Measurements from ENCODE around the gene ATP8A2.

The ATP8A2 gene

GRCh38 chr13:25384758-25385410, 13.1 kb downstream of the ATP8A2 start:
- no peak for DNase-seq (ENCODE audit: low read depth in 2 of 2)

GRCh38 chr13:25391932-25392331, 20.2 kb downstream of the ATP8A2 start:
- DNase-seq (ENCODE audit: low read depth in 2 of 2), result no peak

GRCh38 chr13:25394402-25395060, 22.8 kb downstream of the ATP8A2 start:
- no peak for DNase-seq (ENCODE audit: low read depth in 2 of 2)

GRCh38 chr13:25397763-25398162, 26.0 kb downstream of the ATP8A2 start:
- no peak for DNase-seq (ENCODE audit: low read depth in 2 of 2)

GRCh38 chr13:25400925-25401324, 29.2 kb downstream of the ATP8A2 start:
- no peak for DNase-seq (ENCODE audit: low read depth in 2 of 2)

- DNase-seq (ENCODE audit: low read depth in 2 of 2), result no peak
Measured at GRCh38 chr13:25401958-25402357, 30.2 kb downstream of the ATP8A2 start.

GRCh38 chr13:25406377-25406776, 34.6 kb downstream of the ATP8A2 start:
- no peak for DNase-seq (ENCODE audit: low read depth in 2 of 2)

- no peak for DNase-seq (ENCODE audit: low read depth in 2 of 2)
Measured at GRCh38 chr13:25409938-25410337, 38.2 kb downstream of the ATP8A2 start.

- no peak for DNase-seq (ENCODE audit: low read depth in 2 of 2)
Measured at GRCh38 chr13:25415241-25415640, 43.5 kb downstream of the ATP8A2 start.

GRCh38 chr13:25417535-25417934, 45.8 kb downstream of the ATP8A2 start:
- DNase-seq (ENCODE audit: low read depth in 2 of 2), result no peak

GRCh38 chr13:25420161-25420560, 48.4 kb downstream of the ATP8A2 start:
- no peak for DNase-seq (ENCODE audit: low read depth in 2 of 2)

GRCh38 chr13:25421612-25422011, 49.8 kb downstream of the ATP8A2 start:
- DNase-seq (ENCODE audit: low read depth in 2 of 2), result no peak

GRCh38 chr13:25422153-25422552, 50.4 kb downstream of the ATP8A2 start:
- DNase-seq (ENCODE audit: low read depth in 2 of 2), result no peak

GRCh38 chr13:25423831-25424230, 52.1 kb downstream of the ATP8A2 start:
- DNase-seq (ENCODE audit: low read depth in 2 of 2), result no peak

- DNase-seq (ENCODE audit: low read depth in 2 of 2), result no peak
Measured at GRCh38 chr13:25429466-25429865, 57.7 kb downstream of the ATP8A2 start.

GRCh38 chr13:25432691-25433090, 60.9 kb downstream of the ATP8A2 start:
- no peak for DNase-seq (ENCODE audit: low read depth in 2 of 2)

- DNase-seq (ENCODE audit: low read depth in 2 of 2), result no peak
Measured at GRCh38 chr13:25440061-25440460, 68.3 kb downstream of the ATP8A2 start.

- no peak for DNase-seq (ENCODE audit: low read depth in 2 of 2)
Measured at GRCh38 chr13:25446261-25446660, 74.5 kb downstream of the ATP8A2 start.

GRCh38 chr13:25447396-25447795, 75.6 kb downstream of the ATP8A2 start:
- no peak for DNase-seq (ENCODE audit: low read depth in 2 of 2)

- no peak for DNase-seq (ENCODE audit: low read depth in 2 of 2)
Measured at GRCh38 chr13:25453850-25454365, 82.1 kb downstream of the ATP8A2 start.

GRCh38 chr13:25455146-25455545, 83.4 kb downstream of the ATP8A2 start:
- DNase-seq (ENCODE audit: low read depth in 2 of 2), result no peak

GRCh38 chr13:25457566-25457965, 85.8 kb downstream of the ATP8A2 start:
- DNase-seq (ENCODE audit: low read depth in 2 of 2), result no peak
